ENCODE results near the gene MAP7D3.
A peak's percentile ranks its signal among the peaks of the same experiment; 100 is the strongest.

The MAP7D3 gene

DNA sequence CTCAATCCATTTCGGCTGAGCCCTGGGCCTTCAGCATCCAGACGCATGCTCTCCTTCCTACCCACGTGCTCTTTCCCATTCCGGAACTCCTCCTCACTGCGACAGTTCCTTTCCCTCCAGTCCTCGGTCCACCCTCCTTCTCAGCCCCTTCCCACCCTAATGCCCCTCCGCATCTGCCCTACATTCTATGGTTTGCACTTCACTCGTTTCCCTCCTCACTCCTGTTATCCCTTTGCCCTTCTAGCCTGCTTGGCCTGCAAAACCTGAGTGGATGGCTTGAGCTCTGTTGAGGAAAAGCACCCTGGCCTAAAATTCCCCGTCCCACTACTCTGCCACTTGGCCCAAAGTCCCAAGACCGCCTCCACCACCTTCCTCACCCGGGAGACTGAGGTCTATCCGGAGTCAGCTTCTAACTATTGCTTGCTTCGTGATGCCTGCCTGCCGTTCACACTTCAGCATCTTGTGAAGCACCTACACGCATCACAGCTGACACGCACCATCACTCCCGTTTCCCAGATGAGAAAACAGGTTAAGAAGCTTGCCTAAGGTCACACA is 38.6 kb downstream of the MAP7D3 start:
- DNase-seq (ENCODE audit: insufficient read length) (no peak), FAIRE-seq (no peak)
- TF ChIP-seq POLR2AphosphoS5 (IDR thresholded peaks at IDR 0.05; ENCODE audit: low read depth, low read length): no peak

DNA sequence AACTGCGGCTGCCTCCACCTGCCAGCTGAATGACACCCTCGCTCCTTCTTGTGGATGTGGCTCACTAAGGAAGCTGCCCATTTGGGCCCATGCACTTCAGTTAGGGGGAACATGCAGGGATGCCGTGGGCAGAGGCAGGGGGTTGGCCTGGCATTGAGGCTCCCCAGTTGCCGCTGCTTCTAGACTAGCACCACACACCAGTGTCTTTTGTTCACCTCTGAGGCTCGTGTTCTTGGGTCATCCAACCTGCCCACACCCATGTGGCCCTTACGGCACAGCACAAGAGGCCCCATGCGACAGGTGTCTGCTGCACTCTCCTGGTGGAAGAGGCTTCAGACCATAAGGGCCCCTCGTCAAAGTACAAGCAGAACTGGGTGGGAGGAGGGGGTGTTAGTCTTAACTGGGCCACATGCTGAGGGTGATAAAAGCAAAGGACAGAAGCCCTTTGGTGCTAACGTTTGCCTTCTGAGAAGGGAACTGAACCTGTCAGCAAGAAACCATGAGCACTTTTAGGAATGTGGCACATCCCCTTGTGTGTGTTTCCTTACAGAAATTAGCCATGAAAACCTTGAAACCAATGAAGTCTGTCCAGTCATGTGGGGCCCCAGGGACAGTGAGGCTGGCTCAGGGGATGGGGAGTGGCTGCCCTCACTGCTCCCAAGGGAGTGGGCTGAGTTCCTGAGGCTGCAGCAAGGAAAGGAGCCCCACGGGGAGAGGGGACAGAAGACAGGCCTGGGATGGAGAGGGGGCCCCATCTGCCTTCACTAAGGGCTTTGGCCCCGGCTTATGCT is 39.2 kb downstream of the MAP7D3 start:
- DNase-seq (ENCODE audit: insufficient read length): no peak
- TF ChIP-seq POLR2AphosphoS5 (IDR thresholded peaks at IDR 0.05; ENCODE audit: low read depth, low read length) (no peak), TAF1 (IDR thresholded peaks at IDR 0.05; ENCODE audit: borderline replicate concordance, low read depth, low read length) (no peak), POLR2A (IDR thresholded peaks at IDR 0.05; ENCODE audit: low read depth, low read length) (no peak)
- no peak for FAIRE-seq

- peak; percentile 42 for FAIRE-seq
- TF ChIP-seq POLR2AphosphoS5 (IDR thresholded peaks at IDR 0.05; ENCODE audit: low read depth, low read length) (no peak), POLR2A (IDR thresholded peaks at IDR 0.05; ENCODE audit: low read depth, low read length) (no peak), TAF1 (IDR thresholded peaks at IDR 0.05; ENCODE audit: borderline replicate concordance, low read depth, low read length) (no peak)
- DNase-seq (ENCODE audit: insufficient read length): no peak
These were observed 40.4 kb downstream of the MAP7D3 start for GRCh38 chrX:136210806-136211205.

GRCh38 chrX:136210243-136210642 is 41.0 kb downstream of the MAP7D3 start:
- no peak for FAIRE-seq
- DNase-seq (ENCODE audit: insufficient read length): no peak
- TF ChIP-seq TAF1 (IDR thresholded peaks at IDR 0.05; ENCODE audit: borderline replicate concordance, low read depth, low read length): no peak
- no peak for TF ChIP-seq POLR2A (IDR thresholded peaks at IDR 0.05; ENCODE audit: low read depth, low read length)
- TF ChIP-seq POLR2AphosphoS5 (IDR thresholded peaks at IDR 0.05; ENCODE audit: low read depth, low read length): no peak

DNA sequence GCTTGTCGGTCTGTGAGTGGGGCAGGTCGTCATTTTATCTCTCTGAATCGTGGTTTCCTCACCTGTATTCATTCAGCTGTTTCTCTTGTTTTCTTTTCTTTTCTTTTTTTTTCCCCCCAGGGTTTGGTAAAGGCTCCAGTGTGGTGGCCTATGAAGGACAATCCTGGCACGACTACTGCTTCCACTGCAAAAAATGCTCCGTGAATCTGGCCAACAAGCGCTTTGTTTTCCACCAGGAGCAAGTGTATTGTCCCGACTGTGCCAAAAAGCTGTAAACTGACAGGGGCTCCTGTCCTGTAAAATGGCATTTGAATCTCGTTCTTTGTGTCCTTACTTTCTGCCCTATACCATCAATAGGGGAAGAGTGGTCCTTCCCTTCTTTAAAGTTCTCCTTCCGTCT is 41.4 kb downstream of the MAP7D3 start:
- DNase-seq (ENCODE audit: insufficient read length) (no peak), FAIRE-seq (no peak)
- TF ChIP-seq TAF1 (IDR thresholded peaks at IDR 0.05; ENCODE audit: borderline replicate concordance, low read depth, low read length) (no peak), POLR2A (IDR thresholded peaks at IDR 0.05; ENCODE audit: low read depth, low read length) (no peak), POLR2AphosphoS5 (IDR thresholded peaks at IDR 0.05; ENCODE audit: low read depth, low read length) (no peak)

DNA sequence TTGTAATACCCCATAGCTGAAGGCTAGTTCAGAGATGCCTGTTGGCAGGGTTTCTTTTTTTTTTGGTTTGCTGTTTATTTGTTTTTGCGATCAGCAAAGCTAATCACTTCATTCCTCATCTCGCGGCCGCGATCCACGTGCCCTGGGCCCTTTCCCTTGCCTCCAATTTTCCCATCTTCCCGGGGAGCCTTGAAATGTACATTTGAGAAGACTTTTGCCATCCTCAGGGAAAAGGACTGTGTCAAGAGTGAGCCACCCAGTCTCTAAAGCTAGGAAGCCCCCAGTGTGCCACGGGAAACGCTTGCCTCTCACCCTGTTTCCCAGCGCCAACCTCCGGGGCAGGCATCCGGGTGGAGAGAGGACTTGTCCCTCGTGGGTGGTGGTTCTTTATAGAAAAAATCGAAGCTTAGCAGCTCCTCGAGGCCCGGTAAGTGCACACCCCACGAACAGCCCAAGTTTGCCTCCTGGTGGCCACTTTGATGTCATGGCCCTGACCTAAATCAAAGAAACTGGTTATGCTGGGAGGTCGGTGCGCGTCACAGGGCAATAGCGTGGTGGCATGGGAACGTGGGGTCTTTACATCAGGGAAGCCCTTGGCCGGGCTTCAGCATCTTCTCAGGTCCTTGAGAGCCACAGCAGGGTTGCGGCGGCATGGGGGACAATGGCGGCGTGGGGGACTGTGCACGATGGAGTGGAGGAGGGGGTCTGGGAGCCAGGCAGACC is 42.0 kb downstream of the MAP7D3 start:
- peak; percentile 30 for FAIRE-seq
- DNase-seq (ENCODE audit: insufficient read length): no peak
- no peak for TF ChIP-seq POLR2A (IDR thresholded peaks at IDR 0.05; ENCODE audit: low read depth, low read length)
- no peak for TF ChIP-seq TAF1 (IDR thresholded peaks at IDR 0.05; ENCODE audit: borderline replicate concordance, low read depth, low read length)
- no peak for TF ChIP-seq POLR2AphosphoS5 (IDR thresholded peaks at IDR 0.05; ENCODE audit: low read depth, low read length)

DNA sequence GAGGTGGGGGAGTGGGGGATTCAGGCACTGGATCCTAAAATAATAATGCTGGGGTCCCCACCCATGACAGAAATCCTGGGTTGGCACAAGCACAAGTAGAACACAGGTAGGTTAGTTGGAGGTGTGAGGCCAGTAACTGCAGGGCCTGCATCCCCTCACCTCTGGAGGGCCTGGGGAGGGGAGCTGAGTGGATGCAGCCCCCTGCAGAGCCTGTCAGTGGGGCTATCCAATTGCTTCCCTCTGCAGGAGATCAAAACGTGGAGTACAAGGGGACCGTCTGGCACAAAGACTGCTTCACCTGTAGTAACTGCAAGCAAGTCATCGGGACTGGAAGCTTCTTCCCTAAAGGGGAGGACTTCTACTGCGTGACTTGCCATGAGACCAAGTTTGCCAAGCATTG is 43.7 kb downstream of the MAP7D3 start:
- TF ChIP-seq TAF1 (IDR thresholded peaks at IDR 0.05; ENCODE audit: borderline replicate concordance, low read depth, low read length): no peak
- no peak for TF ChIP-seq POLR2A (IDR thresholded peaks at IDR 0.05; ENCODE audit: low read depth, low read length)
- no peak for TF ChIP-seq POLR2AphosphoS5 (IDR thresholded peaks at IDR 0.05; ENCODE audit: low read depth, low read length)
- DNase-seq (ENCODE audit: insufficient read length): no peak
- no peak for FAIRE-seq

DNA sequence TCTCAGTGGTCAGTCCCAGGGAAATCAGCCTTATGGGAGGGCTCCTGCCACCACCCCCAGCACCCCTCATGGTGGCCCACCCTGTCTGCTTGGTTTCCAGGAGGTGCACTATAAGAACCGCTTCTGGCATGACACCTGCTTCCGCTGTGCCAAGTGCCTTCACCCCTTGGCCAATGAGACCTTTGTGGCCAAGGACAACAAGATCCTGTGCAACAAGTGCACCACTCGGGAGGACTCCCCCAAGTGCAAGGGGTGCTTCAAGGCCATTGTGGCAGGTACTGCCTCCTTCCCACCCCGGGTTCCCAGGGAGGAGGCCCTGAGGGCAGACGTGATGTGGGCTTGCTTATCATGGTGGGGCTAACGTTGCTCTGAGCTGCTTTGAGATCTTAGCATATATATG is 44.3 kb downstream of the MAP7D3 start:
- no peak for DNase-seq (ENCODE audit: insufficient read length)
- FAIRE-seq: no peak
- TF ChIP-seq POLR2A (IDR thresholded peaks at IDR 0.05; ENCODE audit: low read depth, low read length): no peak
- TF ChIP-seq TAF1 (IDR thresholded peaks at IDR 0.05; ENCODE audit: borderline replicate concordance, low read depth, low read length): no peak
- no peak for TF ChIP-seq POLR2AphosphoS5 (IDR thresholded peaks at IDR 0.05; ENCODE audit: low read depth, low read length)

DNA sequence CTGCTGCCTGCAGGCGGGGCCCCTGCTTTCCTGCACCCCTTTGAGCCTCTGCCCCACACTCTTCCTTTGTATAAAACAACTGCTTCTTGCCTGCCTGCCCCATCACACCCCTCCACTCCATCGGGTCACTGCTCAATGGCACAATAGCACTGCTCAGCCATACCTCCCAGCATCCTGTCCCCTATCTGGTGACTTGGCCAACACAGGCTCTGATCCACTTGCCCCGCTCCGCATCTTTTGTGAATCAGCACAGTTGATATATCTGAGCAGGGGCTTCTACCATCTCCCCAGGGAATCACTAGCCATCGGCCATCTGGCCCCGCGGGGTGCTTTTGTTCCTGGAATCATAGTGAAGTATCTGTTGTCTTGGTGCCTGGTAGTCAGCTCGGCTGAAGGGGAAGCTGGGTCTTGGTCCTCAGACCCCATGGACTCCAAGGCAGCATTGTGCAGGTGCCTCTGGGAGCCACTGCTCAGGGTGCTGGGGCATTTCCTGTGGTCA is 45.3 kb downstream of the MAP7D3 start:
- no peak for TF ChIP-seq POLR2A (IDR thresholded peaks at IDR 0.05; ENCODE audit: low read depth, low read length)
- TF ChIP-seq TAF1 (IDR thresholded peaks at IDR 0.05; ENCODE audit: borderline replicate concordance, low read depth, low read length): no peak
- TF ChIP-seq POLR2AphosphoS5 (IDR thresholded peaks at IDR 0.05; ENCODE audit: low read depth, low read length): no peak
- FAIRE-seq (no peak), DNase-seq (ENCODE audit: insufficient read length) (no peak)

DNA sequence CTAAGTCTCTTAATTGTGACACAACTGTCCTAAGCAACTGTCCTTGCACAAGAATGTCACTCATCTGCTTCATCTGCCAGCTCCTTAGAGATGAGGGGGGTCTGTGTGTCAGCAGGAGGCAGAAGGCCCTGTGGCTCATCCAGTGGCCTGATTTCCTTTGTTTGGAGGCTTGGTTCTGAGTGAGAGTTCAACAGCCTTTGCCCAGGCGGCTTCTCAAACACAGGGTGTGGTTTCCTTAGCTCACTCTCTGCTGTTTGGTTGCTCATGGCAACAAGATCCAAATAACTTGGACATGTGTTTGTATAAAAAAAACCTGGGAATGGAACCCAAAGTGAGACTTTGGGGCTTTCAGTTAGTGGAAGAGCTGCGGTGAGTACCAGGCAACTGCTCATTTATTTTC is 46.6 kb downstream of the MAP7D3 start:
- TF ChIP-seq TAF1 (IDR thresholded peaks at IDR 0.05; ENCODE audit: borderline replicate concordance, low read depth, low read length) (no peak), POLR2A (IDR thresholded peaks at IDR 0.05; ENCODE audit: low read depth, low read length) (no peak), POLR2AphosphoS5 (IDR thresholded peaks at IDR 0.05; ENCODE audit: low read depth, low read length) (no peak)
- FAIRE-seq (no peak), DNase-seq (ENCODE audit: insufficient read length) (no peak)

DNA sequence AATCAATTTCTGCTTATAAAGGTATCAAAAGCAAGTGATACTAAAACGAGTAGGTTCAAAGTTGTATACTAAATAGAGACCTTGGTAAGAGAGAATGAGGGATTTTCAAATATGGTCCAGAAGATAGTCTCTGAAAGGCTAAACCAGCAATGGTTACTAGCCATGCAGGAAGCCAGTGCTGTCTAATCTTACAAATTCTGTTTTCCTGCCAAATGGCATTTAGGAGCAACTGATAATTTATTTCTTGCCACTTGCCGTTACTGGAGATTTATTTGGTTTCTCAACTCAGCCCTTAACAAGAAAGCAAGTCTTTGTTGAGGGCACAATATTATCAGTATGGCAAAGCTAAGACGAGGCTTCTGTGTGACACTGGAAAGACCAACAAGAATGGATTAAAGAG is 47.2 kb downstream of the MAP7D3 start:
- FAIRE-seq: no peak
- TF ChIP-seq POLR2AphosphoS5 (IDR thresholded peaks at IDR 0.05; ENCODE audit: low read depth, low read length): no peak
- TF ChIP-seq POLR2A (IDR thresholded peaks at IDR 0.05; ENCODE audit: low read depth, low read length): no peak
- TF ChIP-seq TAF1 (IDR thresholded peaks at IDR 0.05; ENCODE audit: borderline replicate concordance, low read depth, low read length): no peak
- DNase-seq (ENCODE audit: insufficient read length): no peak

DNA sequence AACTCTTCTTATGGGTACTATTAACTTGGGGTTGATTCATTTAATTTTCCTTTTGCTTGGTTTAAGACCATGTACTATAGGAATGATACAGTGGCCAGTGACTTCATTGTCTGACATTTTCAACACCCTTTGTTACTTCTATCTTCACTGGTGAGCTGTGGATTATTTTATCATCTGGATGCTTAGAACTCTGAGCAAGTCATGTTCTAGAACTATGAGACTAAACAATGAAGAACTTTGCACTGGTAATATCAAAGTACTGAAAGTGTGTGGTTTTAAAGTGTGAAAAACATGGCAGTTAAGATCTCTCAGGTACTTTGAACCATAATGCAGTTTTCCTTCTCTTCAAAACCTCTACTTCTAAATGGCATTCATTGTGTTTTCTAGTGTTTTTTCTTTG is 47.8 kb downstream of the MAP7D3 start:
- DNase-seq (ENCODE audit: insufficient read length): no peak
- no peak for FAIRE-seq
- TF ChIP-seq POLR2AphosphoS5 (IDR thresholded peaks at IDR 0.05; ENCODE audit: low read depth, low read length): no peak
- TF ChIP-seq POLR2A (IDR thresholded peaks at IDR 0.05; ENCODE audit: low read depth, low read length): no peak
- no peak for TF ChIP-seq TAF1 (IDR thresholded peaks at IDR 0.05; ENCODE audit: borderline replicate concordance, low read depth, low read length)
